Measurements from ENCODE around the gene RDH11. TPM values are rescaled to one million over a fixed set of nuclear protein-coding genes. Genes with fewer than 3 reads are reported as not detected.
"Not testable (repeated sequence)": the region's sequence is repeated elsewhere in the genome, so short reads cannot be mapped to it uniquely, and the experiment has no call there.

The RDH11 gene
- total RNA-seq, 6 donors from 2014 or later = 42.8 to 61.1 (median 49.4) TPM

DNA sequence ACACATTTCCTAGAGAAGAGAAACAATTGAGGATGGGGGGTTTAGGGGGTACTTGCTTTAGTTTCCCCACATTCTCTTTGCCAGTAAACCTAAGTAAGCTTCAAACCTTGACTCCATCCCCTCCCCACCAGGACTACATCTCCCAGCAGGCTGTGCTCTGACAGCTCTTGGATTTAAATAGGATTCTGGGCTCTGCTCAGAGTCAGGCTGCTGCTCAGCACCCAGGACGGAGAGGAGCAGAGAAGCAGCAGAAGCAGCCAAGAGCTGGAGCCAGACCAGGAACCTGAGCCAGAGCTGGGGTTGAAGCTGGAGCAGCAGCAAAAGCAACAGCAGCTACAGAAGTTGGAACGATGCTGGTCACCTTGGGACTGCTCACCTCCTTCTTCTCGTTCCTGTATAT is 26.7 kb upstream of the RDH11 start:
- peak in 1 of 2 donors; percentile 64 for ATAC-seq (ENCODE audit: low FRiP score in 2 of 2)
- WGBS, 2 donors = 10 to 28% methylated on average over 3 of the region's 3 CpGs
- no peak for DNase-seq
- H3K27me3 ChIP-seq = no peaks in the 10 kb centered on the region
- H3K36me3 ChIP-seq = no peaks in the 10 kb centered on the region
- no peaks in the 10 kb centered on the region for H3K9me3 ChIP-seq
- no peak for TF ChIP-seq POLR2A (IDR thresholded peaks at IDR 0.05)
- TF ChIP-seq, protein P1, sequence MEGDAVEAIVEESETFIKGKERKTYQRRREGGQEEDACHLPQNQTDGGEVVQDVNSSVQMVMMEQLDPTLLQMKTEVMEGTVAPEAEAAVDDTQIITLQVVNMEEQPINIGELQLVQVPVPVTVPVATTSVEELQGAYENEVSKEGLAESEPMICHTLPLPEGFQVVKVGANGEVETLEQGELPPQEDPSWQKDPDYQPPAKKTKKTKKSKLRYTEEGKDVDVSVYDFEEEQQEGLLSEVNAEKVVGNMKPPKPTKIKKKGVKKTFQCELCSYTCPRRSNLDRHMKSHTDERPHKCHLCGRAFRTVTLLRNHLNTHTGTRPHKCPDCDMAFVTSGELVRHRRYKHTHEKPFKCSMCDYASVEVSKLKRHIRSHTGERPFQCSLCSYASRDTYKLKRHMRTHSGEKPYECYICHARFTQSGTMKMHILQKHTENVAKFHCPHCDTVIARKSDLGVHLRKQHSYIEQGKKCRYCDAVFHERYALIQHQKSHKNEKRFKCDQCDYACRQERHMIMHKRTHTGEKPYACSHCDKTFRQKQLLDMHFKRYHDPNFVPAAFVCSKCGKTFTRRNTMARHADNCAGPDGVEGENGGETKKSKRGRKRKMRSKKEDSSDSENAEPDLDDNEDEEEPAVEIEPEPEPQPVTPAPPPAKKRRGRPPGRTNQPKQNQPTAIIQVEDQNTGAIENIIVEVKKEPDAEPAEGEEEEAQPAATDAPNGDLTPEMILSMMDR (IDR thresholded peaks at IDR 0.05) = no peak
- TF ChIP-seq EP300 (IDR thresholded peaks at IDR 0.05) = no peak
- no peak for TF ChIP-seq POLR2AphosphoS5 (IDR thresholded peaks at IDR 0.05)
- no peak overlapping the region for H3K27ac ChIP-seq
- no peak overlapping the region for H3K4me3 ChIP-seq
- peaks cover 0 to 3% (median 1%) of the 10 kb centered on the region in 4 donors for H3K4me1 ChIP-seq

DNA sequence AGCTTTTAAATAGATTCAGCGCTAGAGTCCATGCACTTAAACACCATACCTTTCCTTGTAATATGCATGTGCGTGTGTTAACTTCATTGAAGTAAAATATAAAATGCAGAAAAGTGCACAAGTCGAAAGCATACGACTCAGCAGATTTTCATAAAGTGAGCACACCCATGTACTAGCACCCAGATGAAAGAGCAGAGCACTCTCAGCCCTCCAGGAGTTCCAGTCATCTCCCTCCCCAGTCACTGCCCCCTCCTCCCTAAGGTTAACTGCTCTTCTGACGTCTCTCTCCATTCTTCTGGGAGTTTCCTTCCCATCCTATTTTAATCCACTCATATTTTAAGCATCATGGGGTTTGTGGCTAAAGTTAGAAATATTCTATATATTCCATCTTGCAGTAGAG is 26.3 kb upstream of the RDH11 start:
- Histone ChIP-seq H3K27me3 (no peaks in the 10 kb centered on the region), H3K36me3 (no peaks in the 10 kb centered on the region), H3K4me3 (no peak overlapping the region), H3K27ac (no peak overlapping the region), H3K4me1 (peaks cover 0 to 3% (median 1%) of the 10 kb centered on the region in 4 donors), H3K9me3 (no peaks in the 10 kb centered on the region)
- ATAC-seq (ENCODE audit: low FRiP score in 2 of 2) (no peak), DNase-seq (no peak)
- WGBS, 2 donors = 70 to 73% methylated on average over 5 of the region's 5 CpGs
- TF ChIP-seq, protein P1 (IDR thresholded peaks at IDR 0.05) = no peak
- TF ChIP-seq EP300 (IDR thresholded peaks at IDR 0.05) (no peak), POLR2A (IDR thresholded peaks at IDR 0.05) (no peak), POLR2AphosphoS5 (IDR thresholded peaks at IDR 0.05) (no peak)

DNA sequence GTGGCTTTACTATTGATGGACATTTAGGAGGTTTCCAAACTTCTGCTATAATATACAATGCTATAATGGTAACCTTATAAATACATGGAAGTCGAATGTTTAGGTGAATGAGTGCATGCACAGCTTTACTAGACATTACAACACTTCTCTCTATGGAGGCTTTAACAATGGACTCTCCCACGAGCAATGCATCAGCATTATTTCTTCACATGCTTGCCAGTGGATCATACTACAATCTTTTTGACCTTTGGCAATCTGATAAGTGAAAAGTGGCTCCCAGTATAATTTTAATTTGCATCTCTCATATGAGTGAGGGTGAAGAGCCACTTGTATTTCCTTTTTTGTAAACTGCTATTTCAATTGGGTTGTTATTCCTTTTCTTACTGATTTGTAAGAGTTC is 24.3 kb upstream of the RDH11 start:
- H3K4me3 ChIP-seq = no peak overlapping the region
- no peak for DNase-seq
- WGBS, 2 donors = 38 to 42% methylated on average over 2 of the region's 2 CpGs
- no peaks in the 10 kb centered on the region for H3K27me3 ChIP-seq
- no peak overlapping the region for H3K27ac ChIP-seq
- H3K9me3 ChIP-seq = no peaks in the 10 kb centered on the region
- H3K36me3 ChIP-seq = no peaks in the 10 kb centered on the region
- TF ChIP-seq, protein P1 (IDR thresholded peaks at IDR 0.05) = no peak
- TF ChIP-seq POLR2A (IDR thresholded peaks at IDR 0.05) = no peak
- TF ChIP-seq POLR2AphosphoS5 (IDR thresholded peaks at IDR 0.05) = no peak
- TF ChIP-seq EP300 (IDR thresholded peaks at IDR 0.05) = no peak
- H3K4me1 ChIP-seq = peaks cover 0 to 3% (median 1%) of the 10 kb centered on the region in 4 donors
- ATAC-seq (ENCODE audit: low FRiP score in 2 of 2) = no peak

DNA sequence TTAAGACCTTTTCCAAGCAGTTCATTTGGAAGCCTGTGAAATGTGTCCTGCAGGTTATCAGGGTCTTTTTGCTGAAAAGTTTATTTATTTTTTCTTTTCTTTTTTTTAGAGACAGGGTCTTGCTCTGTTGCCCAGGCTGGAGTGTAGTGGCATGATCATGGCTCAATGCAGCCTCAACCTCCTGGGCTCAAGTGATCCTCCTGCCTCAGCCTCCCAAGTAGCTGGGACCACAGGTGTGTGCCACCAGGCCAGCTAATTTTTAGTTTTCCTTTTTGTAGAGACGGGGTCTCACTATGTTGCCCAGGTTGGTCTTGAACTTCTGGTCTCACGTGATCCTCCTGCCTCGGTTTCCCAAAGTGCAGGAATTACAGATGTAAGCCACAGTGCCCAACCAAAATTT is 23.8 kb upstream of the RDH11 start:
- H3K27me3 ChIP-seq; H3K9me3 ChIP-seq; DNase-seq; ATAC-seq (ENCODE audit: low FRiP score in 2 of 2); H3K36me3 ChIP-seq; H3K4me1 ChIP-seq; H3K4me3 ChIP-seq; H3K27ac ChIP-seq: not testable (repeated sequence)
- WGBS, 2 donors = 90 to 91% methylated on average over 3 of the region's 3 CpGs

DNA sequence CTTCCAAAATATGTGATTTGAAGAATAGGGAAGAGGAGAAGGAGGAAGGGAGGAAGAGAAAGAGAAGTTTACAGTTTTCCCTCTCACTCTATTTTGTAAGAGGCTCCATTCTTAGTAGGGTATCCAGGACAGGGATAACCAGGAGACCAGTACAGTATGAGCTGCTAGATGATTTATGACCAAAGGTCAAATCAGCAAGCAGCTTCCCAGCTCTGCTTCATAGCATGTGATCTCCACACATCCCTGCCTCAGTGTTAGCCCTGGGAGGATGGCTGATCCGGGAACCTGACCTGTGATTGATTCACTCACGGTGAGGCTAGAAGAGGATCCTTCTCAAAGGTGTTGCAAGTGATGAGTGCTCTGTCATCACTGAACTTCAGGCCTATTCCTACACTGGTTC is 22.7 kb upstream of the RDH11 start:
- H3K27ac ChIP-seq = no peak overlapping the region
- DNase-seq (no peak), ATAC-seq (ENCODE audit: low FRiP score in 2 of 2) (no peak)
- H3K4me1 ChIP-seq = peaks cover 0 to 3% (median 1%) of the 10 kb centered on the region in 4 donors
- H3K27me3 ChIP-seq = no peaks in the 10 kb centered on the region
- WGBS, 2 donors = 75 to 82% methylated on average over 2 of the region's 2 CpGs
- TF ChIP-seq POLR2AphosphoS5 (IDR thresholded peaks at IDR 0.05) (no peak), POLR2A (IDR thresholded peaks at IDR 0.05) (no peak)
- no peak overlapping the region for H3K4me3 ChIP-seq
- no peaks in the 10 kb centered on the region for H3K36me3 ChIP-seq
- no peaks in the 10 kb centered on the region for H3K9me3 ChIP-seq

DNA sequence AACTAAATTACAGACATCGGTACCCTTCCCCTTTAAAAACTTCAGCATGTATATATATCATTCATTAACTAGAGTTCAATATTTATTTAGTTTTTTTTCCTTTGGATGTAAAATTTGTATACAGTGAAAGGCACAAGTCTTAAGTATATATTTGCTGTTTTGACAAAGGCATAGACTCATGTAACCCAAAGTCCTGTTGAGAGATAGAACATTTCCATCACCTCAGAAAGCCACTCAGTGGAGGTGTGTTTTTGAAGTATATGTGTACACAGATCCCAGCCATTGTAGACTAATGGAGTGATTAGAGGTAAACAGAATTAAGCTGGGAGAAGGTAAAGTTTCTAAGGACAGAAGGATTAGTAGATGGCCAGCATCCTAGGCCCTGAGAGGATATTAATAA is 21.5 kb upstream of the RDH11 start:
- TF ChIP-seq EP300 (IDR thresholded peaks at IDR 0.05) (no peak), POLR2AphosphoS5 (IDR thresholded peaks at IDR 0.05) (no peak), POLR2A (IDR thresholded peaks at IDR 0.05) (no peak)
- TF ChIP-seq, protein P1 (IDR thresholded peaks at IDR 0.05) = no peak
- no peak overlapping the region for H3K27ac ChIP-seq
- H3K9me3 ChIP-seq = no peaks in the 10 kb centered on the region
- no peaks in the 10 kb centered on the region for H3K36me3 ChIP-seq
- no peak for ATAC-seq (ENCODE audit: low FRiP score in 2 of 2)
- no peak overlapping the region for H3K4me3 ChIP-seq
- 90 to 94% methylated on average over 1 of the region's 1 CpG for WGBS, 2 donors
- no peaks in the 10 kb centered on the region for H3K4me1 ChIP-seq
- H3K27me3 ChIP-seq = no peaks in the 10 kb centered on the region
- DNase-seq = no peak

Measured in upper lobe of left lung (tissue), 6 donors.